Eye (tissue), 1 donor: ENCODE measurements around the gene PKNOX2.

Experiments used
- DNase-seq: peaks from one replicate; pipeline ENCODE4 v3.0.0-alpha.2; 2015

The PKNOX2 gene

DNA sequence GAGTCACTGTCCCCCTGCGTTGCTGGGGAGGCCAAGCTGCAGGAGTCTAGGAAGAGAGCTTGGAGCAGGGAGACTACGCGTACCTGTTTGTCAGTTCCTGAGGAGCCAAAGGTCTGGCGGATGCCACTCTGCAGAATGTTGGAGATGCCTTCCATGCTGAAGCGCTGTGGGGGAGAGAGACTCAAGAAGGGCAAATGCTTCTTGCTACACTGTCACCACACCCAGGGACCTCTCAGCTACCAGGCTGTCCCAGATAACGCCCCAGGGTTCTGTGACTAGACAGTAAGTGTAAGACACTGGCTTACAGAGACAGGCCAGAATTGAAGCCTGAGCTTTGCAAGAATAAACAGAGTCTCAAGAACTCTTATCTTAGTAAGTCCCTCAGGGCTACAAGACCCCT, 289.5 kb downstream of the PKNOX2 start:
- no peak for DNase-seq

DNA sequence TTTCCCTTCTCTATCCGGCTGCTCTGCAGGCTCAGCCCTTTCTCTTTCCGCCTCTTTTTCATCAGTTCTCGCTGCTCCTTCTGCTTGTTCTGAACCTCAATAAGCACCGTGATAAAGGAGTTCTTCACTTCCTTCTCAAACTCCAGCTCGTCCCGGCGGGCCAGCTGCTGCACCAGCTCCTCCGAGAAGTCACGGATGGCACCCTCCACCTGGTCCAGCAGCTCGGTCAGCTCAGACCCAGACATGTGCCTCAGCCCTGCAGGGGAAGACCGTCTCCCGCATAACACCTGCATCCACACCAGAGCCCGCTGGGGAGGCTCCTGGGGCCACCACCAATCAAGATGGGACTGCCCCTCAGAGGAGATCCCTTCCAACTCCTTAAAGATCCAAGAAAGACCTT, 291.3 kb downstream of the PKNOX2 start:
- no peak for DNase-seq

DNA sequence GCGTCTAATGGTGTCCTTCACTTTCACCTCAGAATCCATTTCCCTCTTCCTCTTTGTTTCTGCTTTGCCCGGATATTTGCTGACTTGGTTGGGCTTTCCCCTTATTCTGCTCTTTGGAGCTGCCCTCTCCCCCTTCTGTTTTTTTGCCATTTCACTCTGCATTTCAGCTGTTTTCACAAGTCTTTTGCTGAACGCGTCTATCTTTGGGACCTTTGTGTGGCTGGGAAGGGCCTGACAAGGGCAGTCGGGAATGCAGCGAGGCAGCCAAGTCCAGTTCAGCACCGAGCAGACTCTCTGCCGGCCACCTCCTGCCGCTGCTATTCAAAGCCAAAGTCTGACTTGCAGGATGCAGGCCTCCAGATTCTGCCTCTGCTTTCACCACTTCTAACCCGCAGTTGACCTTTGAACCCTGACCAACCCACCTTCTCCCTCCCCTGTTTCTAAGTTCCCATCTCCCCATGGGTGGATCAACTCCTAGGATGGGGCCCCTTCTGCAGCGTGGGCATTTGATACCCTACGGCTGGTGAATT, 293.3 kb downstream of the PKNOX2 start:
- peak; percentile 56 for DNase-seq

DNA sequence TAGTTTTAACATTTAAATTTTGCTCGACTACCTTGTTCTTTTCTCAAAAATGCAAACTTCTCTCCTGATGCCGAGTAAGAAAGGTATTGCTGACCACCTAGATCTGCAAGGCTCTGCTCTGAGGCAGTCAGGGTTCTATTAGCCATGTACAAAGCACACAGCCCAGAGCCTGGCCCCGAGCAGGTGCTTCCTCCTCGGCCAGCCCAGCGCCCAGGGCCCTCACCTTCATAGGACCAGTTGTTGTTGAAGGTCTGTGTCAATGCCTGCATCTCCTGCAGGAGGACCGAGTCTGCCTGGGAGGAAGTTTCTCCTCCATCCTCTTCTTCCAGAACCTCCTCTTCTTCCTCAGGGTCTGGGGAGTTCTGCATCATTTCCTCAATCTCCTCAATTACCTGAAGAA, 295.7 kb downstream of the PKNOX2 start:
- DNase-seq: no peak

DNA sequence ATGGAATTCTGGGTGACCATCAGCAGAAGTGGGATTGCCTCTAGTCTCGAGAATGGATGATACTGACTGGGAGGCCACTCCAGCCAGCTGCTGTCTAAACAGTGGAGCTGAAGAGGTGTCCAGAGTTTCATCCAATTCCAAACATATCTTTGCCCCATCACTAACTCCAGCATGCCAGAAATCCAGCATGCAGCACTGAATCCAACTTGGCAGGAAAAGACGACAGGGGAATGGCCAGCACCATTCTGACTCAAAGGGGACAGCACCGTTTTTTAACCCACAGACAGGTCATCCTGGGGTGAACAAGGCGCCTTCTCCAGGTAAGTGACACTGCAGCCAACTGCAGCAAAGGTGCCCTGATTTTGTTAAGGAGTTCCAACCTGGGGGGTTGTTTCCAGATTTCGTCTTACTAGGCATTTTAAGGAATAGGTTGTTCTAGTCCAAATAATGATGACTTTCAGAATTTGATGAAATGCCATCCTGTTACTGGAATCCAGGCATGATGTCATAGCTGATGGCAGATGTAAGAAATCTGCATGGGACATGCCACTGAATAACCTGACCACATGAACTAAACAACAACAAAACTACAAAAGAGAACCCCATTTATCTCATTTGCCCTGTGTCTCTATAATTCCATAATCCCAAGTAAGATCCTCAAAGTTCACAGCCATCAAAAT, 299.2 kb downstream of the PKNOX2 start:
- DNase-seq: no peak

DNA sequence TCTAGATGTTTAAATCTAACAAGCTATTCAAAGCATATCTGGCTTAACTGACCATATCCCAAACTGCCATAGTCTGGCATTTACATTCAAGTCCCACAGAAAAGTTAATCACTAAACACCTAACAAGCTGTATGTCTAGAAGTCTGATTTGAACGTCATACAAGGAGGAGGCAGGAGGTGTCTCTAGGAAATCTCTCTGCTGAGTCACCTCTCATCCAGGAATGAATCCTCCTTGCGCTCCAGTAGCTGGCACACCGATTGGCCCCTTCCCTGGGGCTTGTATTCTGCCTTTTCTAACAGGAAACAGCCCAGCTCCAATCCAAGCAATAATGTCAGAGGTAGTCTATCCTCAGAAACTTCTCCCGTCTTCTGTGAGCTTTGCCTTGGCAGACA, 299.7 kb downstream of the PKNOX2 start:
- no peak for DNase-seq

DNA sequence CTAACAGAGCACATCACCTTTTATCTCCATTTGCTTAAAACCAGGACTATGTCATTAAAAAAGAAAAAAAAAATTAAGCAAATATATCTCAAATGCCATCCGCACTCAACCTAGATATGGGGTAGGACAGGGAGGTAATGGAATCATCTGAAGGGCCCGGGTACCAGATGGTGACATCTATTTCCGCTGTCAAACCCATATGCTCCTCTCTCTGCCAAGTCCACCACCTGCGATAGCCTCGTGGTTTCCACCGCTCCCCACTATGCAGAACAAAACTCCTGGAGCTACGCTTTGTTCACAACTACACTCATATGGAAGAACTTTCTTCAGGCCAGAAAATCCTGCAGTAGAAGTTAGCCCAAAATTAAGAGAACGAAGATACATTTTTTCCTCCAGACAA, 300.1 kb downstream of the PKNOX2 start:
- no peak for DNase-seq

DNA sequence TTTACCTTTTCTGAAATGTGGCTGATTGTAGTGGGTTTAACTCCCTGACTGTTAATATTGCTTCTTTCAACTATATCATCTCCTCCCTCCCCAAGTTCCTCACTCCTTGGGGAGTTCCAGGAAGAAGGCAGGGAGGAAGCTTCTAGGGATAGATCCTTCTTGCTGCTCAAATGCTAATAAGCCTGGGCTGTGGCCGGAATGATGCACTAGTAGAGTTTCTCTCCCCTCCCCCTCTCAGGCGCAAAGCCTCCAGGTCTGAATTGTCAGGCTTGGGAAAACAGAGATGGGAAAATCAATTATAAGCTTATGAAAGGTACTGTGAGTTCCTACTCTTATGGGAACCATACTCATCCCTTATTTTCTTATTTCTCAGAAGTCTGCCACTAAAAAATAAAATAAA, 300.7 kb downstream of the PKNOX2 start:
- DNase-seq: no peak

DNA sequence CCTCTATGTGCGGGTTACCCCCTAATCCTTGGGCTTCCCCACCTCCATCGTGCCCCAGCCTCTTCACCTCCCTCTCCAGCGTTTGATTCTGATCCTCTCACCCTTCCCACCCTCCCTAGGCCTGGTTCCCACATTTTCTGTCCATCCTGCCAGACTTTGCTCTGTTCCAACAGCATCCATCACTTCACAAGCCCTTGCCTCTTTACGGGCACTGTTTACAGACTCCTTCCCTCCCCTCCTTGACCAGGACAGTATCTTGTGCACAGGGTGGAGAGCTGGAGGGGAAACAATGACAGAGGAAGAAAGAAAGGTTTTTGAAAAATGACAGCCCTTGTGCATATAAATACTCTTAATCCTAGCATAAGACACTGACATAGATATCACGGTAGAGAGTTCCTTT, 301.1 kb downstream of the PKNOX2 start:
- DNase-seq: no peak

DNA sequence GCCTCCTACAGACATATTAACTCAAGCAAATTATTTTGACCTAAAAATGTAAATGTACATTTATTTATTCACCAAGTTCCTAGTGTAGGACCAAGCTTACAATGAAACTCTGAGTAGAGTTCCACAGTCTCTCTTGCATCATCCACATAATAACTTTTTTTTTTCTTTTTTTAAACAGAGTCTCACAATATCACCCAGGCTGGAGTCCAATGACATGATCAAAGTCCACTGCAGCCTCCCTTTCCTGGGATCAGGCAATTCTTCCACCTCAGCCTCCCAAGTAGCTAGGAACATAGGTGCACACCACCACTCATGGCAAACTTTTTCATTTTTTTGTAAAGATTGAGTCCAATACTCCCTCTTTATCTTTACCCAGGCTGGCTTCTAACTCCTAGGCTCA, 303.5 kb downstream of the PKNOX2 start:
- DNase-seq: no peak

DNA sequence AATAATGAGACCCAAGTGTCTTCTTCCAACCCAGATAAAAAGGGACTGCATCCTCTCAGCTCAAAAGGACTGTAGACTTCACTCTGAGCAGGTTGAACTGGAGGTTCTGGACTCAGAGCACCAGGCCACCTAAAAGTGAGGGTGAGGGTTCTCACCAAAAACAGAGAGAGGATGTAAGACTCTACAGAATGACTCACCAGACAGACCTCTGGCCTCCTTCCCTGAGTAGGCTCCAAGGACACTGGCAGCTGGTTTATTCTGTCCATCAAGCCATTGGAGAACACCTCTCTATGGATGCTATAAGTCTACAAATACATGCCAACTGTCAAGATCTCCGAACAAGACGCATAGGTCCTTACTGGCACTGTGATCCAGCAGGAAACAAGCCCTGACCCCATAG, 304.3 kb downstream of the PKNOX2 start:
- no peak for DNase-seq

DNA sequence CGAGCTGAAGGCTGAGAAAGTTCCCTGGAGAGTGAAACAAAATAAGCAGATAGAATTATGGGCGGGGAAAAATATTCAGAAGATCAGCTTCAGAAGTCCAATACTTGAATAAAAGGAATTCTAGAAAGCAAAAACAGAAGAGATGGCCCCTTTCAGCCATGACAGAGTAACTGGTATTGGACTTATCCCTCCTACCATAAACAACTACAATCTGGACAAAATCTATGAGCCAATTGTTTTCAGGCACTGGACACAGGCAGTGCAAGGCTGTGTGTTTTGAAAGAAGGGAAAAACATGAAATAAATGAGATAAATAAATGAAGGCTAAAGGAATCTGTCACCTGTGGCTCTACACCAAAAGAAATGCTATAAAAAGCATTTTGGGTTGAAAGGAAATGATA, 305.8 kb downstream of the PKNOX2 start:
- no peak for DNase-seq

DNA sequence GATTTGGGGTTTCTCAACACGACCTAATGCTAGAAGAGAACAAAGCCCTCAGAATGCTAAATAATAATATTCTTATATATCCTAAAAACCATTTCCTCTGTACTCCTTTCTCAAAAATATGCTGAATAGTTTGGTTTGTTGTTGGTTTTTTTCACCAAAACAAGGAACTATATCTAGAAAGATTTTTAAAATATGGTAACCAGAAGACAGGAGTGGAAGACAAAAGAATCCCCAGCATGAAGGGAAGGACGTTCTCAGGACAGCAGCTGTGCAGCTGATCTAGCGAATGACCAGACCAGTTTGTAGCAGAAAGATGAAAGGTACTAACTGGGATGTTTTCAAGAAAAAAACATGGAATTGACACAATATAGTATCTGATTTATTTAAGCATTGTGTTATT, 312.2 kb downstream of the PKNOX2 start:
- no peak for DNase-seq

DNA sequence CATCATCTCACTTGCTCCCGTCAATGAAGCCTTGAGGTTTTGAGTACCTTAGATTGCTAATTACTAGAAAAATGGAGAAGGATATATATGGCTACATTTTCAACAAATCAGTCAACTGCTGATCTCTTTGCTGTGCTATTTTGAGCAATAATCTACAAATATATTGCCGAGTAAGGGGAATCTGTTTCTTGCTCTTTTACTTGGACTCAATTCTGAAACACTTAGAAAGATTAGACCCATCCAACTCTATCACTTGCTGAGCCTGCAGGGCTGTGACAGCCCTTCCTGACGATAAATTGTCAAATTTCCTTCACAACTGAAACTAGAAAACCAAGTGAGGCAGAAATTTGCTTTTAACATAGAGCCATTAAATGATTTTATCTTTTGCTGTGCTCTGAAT, 314.6 kb downstream of the PKNOX2 start:
- no peak for DNase-seq

DNA sequence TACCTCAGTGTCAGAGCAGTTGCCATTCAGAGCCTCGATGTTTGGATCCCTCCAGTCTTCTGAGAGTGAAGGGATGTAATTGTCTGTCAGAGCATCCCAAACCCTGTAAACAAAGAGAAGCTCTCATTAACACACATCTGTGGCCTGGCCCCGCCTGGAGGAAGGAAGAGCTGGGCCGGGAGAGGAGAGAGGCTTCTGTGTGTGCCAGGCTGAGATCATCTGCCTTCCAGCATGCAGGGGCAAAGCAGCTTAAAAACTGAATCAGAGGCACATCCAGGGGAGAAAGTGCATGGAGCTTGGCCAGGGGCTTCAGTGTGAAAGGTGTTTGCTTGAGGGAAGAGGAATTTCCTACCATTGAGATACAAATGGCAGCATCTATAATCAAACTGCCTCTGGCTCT, 317.0 kb downstream of the PKNOX2 start:
- DNase-seq: peak; percentile 50
